Right hindlimb (tissue), 1 donor: Measurements from ENCODE around the gene SIN3B.

Experiments
- DNase-seq: peaks from one replicate; pipeline ENCODE4 v3.0.0-alpha.2; 2018

SIN3B gene

DNA sequence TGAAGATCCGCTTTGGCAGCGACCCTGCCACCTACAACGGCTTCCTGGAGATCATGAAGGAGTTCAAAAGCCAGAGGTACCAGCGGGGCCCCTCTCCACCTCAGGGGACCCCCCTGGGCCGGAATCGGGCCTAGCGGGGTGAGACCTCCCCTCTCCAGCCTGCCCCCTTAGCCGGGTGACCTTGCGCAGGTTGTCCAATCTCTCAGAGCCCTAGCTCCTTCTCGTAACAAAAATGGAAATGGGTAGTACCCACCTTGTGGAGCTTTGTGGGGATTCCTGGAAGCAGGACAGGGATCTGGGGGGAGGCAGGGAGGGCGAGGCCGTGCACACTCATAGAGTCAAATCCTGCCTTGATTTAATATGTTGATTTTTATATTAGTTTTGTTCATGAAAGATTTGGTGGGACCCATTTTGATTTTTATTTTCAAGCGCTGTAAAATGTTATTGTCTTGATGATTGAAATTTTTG, 658 bp downstream of the SIN3B start:
- no peak for DNase-seq

- no peak for DNase-seq
Measured at GRCh38 chr19:16830679-16831078, 1.5 kb downstream of the SIN3B start.

- DNase-seq: no peak
Measured at GRCh38 chr19:16831531-16831930, 2.3 kb downstream of the SIN3B start.

DNA sequence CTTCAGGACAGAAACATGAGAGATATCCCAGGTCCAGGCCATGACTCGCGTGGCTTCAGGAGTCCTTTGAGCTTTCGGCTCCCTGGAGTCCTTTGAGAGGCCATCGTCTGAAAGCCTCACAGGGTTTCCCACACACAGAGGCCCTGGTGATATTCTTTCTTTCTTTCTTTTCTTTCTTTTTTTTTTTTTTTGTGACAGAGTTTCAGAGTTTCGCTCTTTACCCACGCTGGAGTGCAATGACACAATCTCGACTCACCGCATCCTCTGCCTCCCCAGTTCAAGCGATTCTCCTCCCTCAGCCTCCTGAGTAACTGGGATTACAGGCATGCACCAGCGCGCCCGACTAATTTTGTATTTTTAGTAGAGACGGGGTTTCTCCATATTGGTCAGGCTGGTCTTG, 5.5 kb downstream of the SIN3B start:
- no peak for DNase-seq

- no peak for DNase-seq
Measured at GRCh38 chr19:16836115-16837034, 7.2 kb downstream of the SIN3B start.

DNA sequence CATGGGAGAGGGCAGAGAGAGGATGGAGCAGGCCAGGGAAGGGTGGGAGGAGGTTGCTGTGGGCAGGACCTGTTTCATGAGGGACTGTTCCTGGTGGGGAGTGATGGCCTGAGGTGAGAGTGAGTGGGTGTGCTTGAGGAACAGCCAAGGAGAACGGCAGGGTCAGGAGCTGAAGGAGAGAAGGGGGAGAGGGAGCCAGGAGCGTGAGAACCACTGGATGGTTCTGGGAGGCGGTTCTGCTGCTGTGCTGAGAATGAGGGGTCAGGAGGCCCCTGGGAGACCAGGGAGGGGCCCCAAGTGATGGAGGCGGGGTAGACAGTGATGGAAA, 7.8 kb downstream of the SIN3B start:
- no peak for DNase-seq

- DNase-seq: no peak
Measured at GRCh38 chr19:16841391-16841926, 12.3 kb downstream of the SIN3B start.

GRCh38 chr19:16846901-16847300, 17.7 kb downstream of the SIN3B start:
- no peak for DNase-seq

DNA sequence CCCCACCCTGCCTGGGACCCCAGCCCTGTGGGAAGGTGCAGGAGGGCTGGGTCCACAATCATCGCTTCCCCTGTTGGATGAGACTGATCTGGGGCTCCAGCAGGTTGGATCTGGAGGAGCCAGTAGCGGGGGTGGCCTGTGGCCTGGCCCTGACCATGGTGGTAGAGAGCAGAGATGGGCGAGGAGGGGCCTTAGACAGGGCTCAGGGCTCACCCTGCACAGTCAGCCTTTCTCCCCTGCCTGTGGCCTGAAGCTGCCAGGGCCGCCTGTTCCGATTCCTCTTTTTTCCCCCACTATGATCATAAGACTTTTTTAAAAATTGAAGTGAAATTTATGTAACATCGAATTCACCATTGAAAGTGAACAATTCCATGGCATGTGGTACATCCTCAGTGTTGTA, 18.2 kb downstream of the SIN3B start:
- no peak for DNase-seq

- DNase-seq: no peak
Measured at GRCh38 chr19:16849168-16849567, 20.0 kb downstream of the SIN3B start.

DNA sequence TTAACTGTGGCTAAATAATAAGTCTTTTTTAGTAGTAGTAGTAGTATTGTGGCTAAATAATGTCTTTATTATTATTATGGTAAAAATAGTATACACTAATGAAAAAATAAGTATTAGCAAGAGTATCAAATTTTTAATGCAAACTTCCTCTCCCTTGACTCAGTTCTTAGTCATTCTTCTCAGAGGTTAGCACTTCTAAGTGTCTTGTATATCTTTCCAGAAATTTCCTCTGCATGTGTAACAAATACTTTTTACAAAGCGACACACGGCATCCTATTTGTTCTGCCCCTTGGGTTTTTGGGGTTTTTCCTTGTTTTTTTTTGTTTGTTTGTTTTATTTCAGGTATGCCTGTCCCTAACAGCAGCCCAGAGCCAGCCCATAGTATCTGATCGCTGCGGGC, 20.9 kb downstream of the SIN3B start:
- DNase-seq: no peak

DNA sequence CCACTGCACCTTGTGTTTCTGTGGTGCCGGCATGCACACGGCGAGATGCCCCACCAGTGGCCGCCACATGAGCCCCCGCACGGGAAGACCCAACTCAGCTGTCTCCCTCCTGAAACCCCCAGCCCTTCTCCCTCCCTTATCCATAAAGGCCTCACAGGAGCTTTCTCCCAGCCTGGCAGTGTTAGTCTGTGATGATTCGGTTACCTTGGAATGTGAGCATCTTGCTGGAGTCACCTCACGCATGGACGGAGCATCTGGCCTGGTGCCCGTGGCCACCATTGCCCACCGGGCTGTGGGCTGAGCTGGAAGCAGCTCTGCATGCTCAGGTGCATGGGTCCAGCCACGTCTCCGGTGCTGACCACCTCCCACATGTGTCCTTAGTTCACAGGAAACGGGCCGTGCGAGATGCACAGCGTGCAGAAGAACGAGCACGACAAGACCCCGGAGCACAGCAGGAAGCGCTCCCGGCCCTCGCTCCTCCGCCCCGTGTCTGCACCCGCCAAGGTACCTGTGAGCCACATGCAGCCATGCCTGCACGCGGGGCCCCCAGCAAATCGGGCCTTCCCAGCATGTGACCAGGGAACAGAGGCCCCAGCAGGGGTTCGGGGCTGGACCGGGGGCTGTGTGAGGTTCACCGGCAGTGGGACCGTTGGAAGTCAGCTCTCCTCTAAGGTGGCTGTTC, 22.0 kb downstream of the SIN3B start:
- DNase-seq: no peak

DNA sequence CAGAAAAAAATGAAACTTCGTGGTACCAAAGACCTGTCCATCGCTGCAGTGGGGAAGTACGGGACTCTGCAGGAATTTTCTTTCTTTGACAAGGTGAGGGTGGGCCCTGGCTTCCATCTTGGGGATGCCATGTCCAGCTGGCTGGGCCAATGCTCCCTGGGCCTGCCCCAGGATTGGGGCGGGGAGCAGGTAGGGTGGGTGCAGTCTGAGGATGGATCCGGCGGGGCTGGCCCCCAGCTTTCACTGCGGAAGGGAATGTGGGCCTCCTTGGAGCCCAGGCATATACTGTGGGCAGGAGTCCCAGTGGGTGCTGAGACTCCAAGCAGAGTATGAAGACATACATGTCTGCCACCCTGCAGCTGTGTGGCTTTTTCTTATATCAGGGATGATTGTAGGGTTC, 23.9 kb downstream of the SIN3B start:
- DNase-seq: no peak

- no peak for DNase-seq
Measured at GRCh38 chr19:16856091-16856490, 26.9 kb downstream of the SIN3B start.

GRCh38 chr19:16859626-16860025, 30.4 kb downstream of the SIN3B start:
- DNase-seq: no peak

DNA sequence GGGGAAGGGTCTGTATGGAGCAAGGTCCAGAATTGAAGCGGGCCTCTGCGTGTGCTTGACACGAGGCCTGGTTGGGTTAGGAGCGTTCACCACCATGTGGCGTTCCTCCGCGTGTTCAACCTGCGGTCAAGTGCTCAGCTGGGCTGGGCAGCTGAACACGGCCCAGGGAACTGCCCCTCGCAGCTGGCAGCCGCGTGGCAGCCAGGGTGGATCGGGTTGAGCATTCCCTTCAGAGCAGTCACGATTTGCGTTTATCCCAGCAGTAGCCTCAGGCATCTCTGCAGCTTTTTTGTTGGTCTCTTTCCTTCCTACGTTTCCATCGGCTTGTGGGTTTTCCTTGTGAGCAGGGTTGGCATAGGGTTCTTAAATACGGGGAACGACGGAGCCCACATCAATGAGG, 30.9 kb downstream of the SIN3B start:
- DNase-seq: no peak

GRCh38 chr19:16861011-16861410, 31.8 kb downstream of the SIN3B start:
- DNase-seq: no peak

- no peak for DNase-seq
Measured at GRCh38 chr19:16861834-16862233, 32.6 kb downstream of the SIN3B start.

DNA sequence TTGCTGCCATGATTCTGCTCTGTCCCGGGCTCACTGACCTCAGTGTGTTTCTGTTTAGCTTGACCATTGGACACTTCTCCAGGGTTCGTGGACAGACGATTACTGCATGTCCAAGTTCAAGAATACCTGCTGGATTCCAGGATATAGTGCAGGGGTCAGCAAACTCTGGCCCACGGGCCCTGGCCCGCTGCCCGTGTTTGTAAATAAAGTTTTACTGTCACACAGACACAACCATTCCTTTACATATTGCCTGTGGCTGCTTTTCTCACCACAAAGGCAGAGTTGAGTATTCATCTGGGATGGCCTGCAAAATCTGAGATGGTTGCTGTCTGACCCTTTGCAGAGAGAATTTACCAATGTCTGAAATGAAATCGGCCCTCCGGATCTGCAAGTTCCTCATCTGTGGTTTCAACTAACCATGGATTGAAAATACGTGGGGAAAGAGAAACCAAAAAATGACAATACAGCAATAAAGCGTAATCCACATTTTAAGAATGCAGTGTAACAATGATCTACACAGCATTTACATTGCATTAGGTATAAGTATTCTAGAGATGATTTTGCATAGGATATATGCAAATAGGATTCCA, 33.7 kb downstream of the SIN3B start:
- DNase-seq: no peak

- no peak for DNase-seq
Measured at GRCh38 chr19:16867211-16867610, 38.0 kb downstream of the SIN3B start.

DNA sequence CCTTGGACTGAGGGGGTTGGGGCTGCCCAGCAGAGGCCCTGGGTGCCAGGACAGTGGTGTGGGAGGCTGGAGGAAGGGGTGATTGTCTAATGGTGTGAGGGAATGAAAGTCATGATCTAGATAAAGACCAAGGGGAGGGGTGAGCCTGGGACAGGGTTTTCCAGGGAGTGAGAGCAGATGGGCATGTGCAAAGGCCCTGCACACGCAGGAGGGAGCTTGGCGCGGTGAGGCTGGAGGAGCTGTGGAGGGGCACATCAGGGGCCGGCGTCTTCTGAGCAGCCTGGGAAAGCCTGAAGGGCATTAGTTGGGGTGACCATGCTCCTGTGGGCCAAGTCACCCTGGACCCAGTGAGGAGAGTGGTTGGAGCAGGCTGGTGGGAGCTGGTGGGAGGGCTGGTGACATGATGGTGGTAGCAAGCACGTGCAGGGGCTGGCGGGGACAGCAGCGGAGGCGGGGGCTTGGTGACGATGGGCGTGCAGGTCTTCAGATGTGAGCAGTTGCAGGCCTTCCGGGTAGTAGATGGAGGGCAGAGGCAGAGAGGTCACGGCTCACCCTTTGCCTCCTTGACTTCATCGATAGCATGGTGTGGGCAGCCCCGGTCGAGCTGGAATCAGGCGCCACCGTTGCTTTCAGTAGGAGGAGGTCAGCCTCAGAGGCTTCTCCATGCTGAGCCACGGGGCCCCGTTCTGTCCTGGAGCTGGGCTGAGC, 39.4 kb downstream of the SIN3B start:
- no peak for DNase-seq

GRCh38 chr19:16869331-16869972, 40.3 kb downstream of the SIN3B start:
- DNase-seq: no peak

- DNase-seq: no peak
Measured at GRCh38 chr19:16871871-16872270, 42.7 kb downstream of the SIN3B start.
